Measurements from ENCODE around the gene PLPP1. TPM values are rescaled to one million over a fixed set of nuclear protein-coding genes. Genes with fewer than 3 reads are reported as not detected.

The PLPP1 gene
- total and polyA plus RNA-seq, 2 donors (not counting 1 experiment from before 2014, with no cell fraction given): 5.5 to 8.8 TPM

DNA sequence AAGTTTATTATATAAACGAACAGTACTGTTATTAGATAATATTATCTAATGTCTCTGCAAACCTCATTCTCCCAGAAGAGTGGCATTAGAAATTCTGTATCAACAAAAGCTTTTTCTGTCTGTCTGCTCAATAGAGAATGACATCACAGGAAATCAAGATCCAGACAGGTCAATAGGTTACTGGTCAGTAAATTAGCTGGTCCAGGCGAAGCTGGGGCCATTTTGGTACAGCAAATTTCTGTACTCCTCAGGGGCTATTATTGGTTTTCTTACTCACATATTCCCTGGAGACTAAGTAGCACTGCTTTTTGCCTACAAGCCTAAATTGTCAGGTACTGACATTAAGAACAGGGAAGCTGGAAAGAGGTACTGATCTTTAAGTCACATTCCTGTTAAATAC, 80.5 kb downstream of the PLPP1 start:
- ChIA-PET CTCF (no interaction called here), POLR2A (no interaction called here)
- Histone ChIP-seq H3K27ac (ENCODE audit: low read length in 2 of 2) (no peak overlapping the region), H3K79me2 (ENCODE audit: control insufficient read depth, insufficient read depth, low read length) (no peaks in the 10 kb centered on the region), H4K20me1 (ENCODE audit: control insufficient read depth, insufficient read depth, low read length, poor library complexity, severe bottlenecking) (no peaks in the 10 kb centered on the region), H3K4me3 (ENCODE audit: control extremely low read depth in 1 of 5, extremely low read depth in 1 of 5, insufficient read depth in 1 of 5, low read depth in 2 of 5, low read length in 4 of 5) (no peak overlapping the region), H3K9ac (ENCODE audit: low read length) (no peak overlapping the region), H3K4me2 (replicated peaks; ENCODE audit: low read depth, low read length, poor library complexity, severe bottlenecking) (no peak overlapping the region), H3K9me3 (ENCODE audit: control extremely low read depth in 1 of 3, control insufficient read depth in 2 of 3, insufficient read depth in 1 of 3, low read length in 2 of 3) (no peaks in the 10 kb centered on the region), H2AFZ (ENCODE audit: insufficient read depth, low read depth, low read length, poor library complexity, severe bottlenecking) (no peak overlapping the region), H3K36me3 (replicated peaks in 1 of 2; ENCODE audit: control extremely low read depth in 1 of 2, control insufficient read depth in 1 of 2, extremely low read depth in 1 of 2, insufficient read depth in 2 of 2, low read length in 1 of 2) (peaks cover 0 to 4% of the 10 kb centered on the region in 2 experiments), H3K27me3 (replicated peaks in 1 of 4; ENCODE audit: control extremely low read depth in 1 of 4, control insufficient read depth in 3 of 4, insufficient read depth in 4 of 4, low read length in 3 of 4) (no peaks in the 10 kb centered on the region), H3K4me1 (ENCODE audit: control insufficient read depth in 2 of 2, insufficient read depth in 2 of 2, low read length in 2 of 2) (no peaks in the 10 kb centered on the region)
- intact Hi-C loops (cut with micrococcal nuclease): no loop called here
- H3K4me3 Mint-ChIP-seq: no peak overlapping the region
- ATAC-seq (ENCODE audit: low read depth) (no peak), DNase-seq (no peak)
- H3K4me1 Mint-ChIP-seq: no peaks in the 10 kb centered on the region
- H3K27ac Mint-ChIP-seq: no peak overlapping the region
- H3K9me3 Mint-ChIP-seq (ENCODE audit: insufficient read depth): no peaks in the 10 kb centered on the region
- no peak for TF ChIP-seq EZH2 (IDR thresholded peaks at IDR 0.05; ENCODE audit: borderline replicate concordance, insufficient read depth, low read depth, low read length, poor library complexity, severe bottlenecking)
- TF ChIP-seq, protein P1, sequence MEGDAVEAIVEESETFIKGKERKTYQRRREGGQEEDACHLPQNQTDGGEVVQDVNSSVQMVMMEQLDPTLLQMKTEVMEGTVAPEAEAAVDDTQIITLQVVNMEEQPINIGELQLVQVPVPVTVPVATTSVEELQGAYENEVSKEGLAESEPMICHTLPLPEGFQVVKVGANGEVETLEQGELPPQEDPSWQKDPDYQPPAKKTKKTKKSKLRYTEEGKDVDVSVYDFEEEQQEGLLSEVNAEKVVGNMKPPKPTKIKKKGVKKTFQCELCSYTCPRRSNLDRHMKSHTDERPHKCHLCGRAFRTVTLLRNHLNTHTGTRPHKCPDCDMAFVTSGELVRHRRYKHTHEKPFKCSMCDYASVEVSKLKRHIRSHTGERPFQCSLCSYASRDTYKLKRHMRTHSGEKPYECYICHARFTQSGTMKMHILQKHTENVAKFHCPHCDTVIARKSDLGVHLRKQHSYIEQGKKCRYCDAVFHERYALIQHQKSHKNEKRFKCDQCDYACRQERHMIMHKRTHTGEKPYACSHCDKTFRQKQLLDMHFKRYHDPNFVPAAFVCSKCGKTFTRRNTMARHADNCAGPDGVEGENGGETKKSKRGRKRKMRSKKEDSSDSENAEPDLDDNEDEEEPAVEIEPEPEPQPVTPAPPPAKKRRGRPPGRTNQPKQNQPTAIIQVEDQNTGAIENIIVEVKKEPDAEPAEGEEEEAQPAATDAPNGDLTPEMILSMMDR (IDR thresholded peaks at IDR 0.05): no peak
- 67% methylated on average over 1 of the region's 2 CpGs for WGBS (ENCODE audit: insufficient coverage)
- no peaks in the 10 kb centered on the region for H3K27me3 Mint-ChIP-seq

DNA sequence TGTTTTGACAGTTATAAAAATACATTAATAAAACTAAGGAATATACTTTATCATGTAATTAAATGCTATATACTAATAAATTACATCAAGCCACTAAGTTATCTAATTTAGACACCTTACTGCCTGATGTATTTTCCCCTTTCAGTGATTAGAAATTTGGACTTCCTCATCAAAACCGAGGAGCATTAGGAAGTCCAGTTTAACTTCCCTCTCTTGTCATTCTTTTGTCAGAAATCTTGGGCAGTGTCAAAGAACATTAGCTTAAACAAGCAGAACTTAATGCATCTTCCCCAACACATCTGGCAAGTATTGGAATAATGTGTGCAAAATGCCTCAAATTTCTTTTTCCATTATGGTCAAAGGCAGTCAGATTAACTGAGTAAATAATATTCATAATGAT, 81.6 kb downstream of the PLPP1 start:
- H3K4me3 Mint-ChIP-seq: no peak overlapping the region
- H3K4me2 ChIP-seq (replicated peaks; ENCODE audit: low read depth, low read length, poor library complexity, severe bottlenecking): no peak overlapping the region
- H3K4me1 ChIP-seq (ENCODE audit: control insufficient read depth in 2 of 2, insufficient read depth in 2 of 2, low read length in 2 of 2): no peaks in the 10 kb centered on the region
- peaks cover 0 to 4% of the 10 kb centered on the region in 2 experiments for H3K36me3 ChIP-seq (replicated peaks in 1 of 2; ENCODE audit: control extremely low read depth in 1 of 2, control insufficient read depth in 1 of 2, extremely low read depth in 1 of 2, insufficient read depth in 2 of 2, low read length in 1 of 2)
- H3K4me1 Mint-ChIP-seq: no peaks in the 10 kb centered on the region
- ATAC-seq (ENCODE audit: low read depth): no peak
- H3K79me2 ChIP-seq (ENCODE audit: control insufficient read depth, insufficient read depth, low read length): no peaks in the 10 kb centered on the region
- H2AFZ ChIP-seq (ENCODE audit: insufficient read depth, low read depth, low read length, poor library complexity, severe bottlenecking): no peak overlapping the region
- TF ChIP-seq EZH2 (IDR thresholded peaks at IDR 0.05; ENCODE audit: borderline replicate concordance, insufficient read depth, low read depth, low read length, poor library complexity, severe bottlenecking): no peak
- TF ChIP-seq, protein P1 (IDR thresholded peaks at IDR 0.05): no peak
- no peak for DNase-seq
- ChIA-PET CTCF (no interaction called here), POLR2A (no interaction called here)
- no peaks in the 10 kb centered on the region for H3K9me3 Mint-ChIP-seq (ENCODE audit: insufficient read depth)
- no peaks in the 10 kb centered on the region for H3K27me3 ChIP-seq (replicated peaks in 1 of 4; ENCODE audit: control extremely low read depth in 1 of 4, control insufficient read depth in 3 of 4, insufficient read depth in 4 of 4, low read length in 3 of 4)
- no CpG with 5 or more reads among the region's 1 CpG for WGBS (ENCODE audit: insufficient coverage)
- H3K27ac Mint-ChIP-seq: no peak overlapping the region
- H4K20me1 ChIP-seq (ENCODE audit: control insufficient read depth, insufficient read depth, low read length, poor library complexity, severe bottlenecking): no peaks in the 10 kb centered on the region
- no peaks in the 10 kb centered on the region for H3K27me3 Mint-ChIP-seq
- H3K9me3 ChIP-seq (ENCODE audit: control extremely low read depth in 1 of 3, control insufficient read depth in 2 of 3, insufficient read depth in 1 of 3, low read length in 2 of 3): no peaks in the 10 kb centered on the region
- H3K4me3 ChIP-seq (ENCODE audit: control extremely low read depth in 1 of 5, extremely low read depth in 1 of 5, insufficient read depth in 1 of 5, low read depth in 2 of 5, low read length in 4 of 5): no peak overlapping the region
- H3K9ac ChIP-seq (ENCODE audit: low read length): no peak overlapping the region
- H3K27ac ChIP-seq (ENCODE audit: low read length in 2 of 2): no peak overlapping the region
- intact Hi-C loops (cut with micrococcal nuclease): no loop called here
